PC-9 (cell line): Measurements from ENCODE around the gene EYS.

Experiments used
- EZH2 ChIP-seq: fragments of 200-600 bp; sonication (generic); IDR thresholded peaks from 2 replicates; pipeline ENCODE4 v1.8.0; 2017; ENCODE audit warnings: antibody characterized with exemption, low read depth
- TF ChIP-seq, protein P1 (sequence below): fragments of 200-600 bp; sonication (generic); conservative IDR thresholded peaks from 2 replicates; pipeline ENCODE4 v1.6.1; 2017; ENCODE audit warnings: mixed run types, antibody characterized with exemption, mild to moderate bottlenecking, moderate library complexity

DNA sequence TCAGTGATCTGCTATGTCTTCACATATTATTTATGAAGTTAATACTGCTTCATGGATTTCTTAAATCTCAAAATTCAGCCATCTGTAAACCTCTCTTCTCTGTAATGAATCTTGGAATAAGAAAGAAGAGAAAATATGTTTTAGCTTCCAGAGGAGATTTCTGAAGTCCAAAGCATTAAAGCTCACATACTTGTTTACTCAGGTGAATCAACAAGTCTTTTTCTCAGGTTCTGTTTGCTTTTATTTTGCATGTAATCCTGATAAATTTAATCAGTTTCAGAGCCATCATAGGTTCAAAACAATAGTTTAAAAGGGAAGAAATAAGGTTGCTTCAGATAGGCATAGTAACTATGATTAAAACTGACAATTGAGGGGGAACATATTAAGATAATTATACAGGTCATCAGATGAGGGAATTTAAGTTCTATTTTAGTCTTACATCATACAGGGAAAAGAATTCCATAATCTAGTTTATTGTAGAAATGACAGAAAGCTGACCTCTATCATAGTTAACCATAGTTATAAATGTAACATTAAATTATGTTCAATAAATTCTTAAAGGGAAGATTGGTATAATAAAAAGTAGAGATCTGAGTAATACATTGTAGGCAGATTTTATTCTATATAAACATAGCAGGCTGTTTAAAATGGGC lies 716.2 kb downstream of the EYS start:
- TF ChIP-seq, protein P1, sequence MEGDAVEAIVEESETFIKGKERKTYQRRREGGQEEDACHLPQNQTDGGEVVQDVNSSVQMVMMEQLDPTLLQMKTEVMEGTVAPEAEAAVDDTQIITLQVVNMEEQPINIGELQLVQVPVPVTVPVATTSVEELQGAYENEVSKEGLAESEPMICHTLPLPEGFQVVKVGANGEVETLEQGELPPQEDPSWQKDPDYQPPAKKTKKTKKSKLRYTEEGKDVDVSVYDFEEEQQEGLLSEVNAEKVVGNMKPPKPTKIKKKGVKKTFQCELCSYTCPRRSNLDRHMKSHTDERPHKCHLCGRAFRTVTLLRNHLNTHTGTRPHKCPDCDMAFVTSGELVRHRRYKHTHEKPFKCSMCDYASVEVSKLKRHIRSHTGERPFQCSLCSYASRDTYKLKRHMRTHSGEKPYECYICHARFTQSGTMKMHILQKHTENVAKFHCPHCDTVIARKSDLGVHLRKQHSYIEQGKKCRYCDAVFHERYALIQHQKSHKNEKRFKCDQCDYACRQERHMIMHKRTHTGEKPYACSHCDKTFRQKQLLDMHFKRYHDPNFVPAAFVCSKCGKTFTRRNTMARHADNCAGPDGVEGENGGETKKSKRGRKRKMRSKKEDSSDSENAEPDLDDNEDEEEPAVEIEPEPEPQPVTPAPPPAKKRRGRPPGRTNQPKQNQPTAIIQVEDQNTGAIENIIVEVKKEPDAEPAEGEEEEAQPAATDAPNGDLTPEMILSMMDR: no peak
- no peak for TF ChIP-seq EZH2
